H9 (cell line): Measurements from ENCODE around the gene ERC2. TPM values are rescaled to one million over a fixed set of nuclear protein-coding genes. Genes with fewer than 3 reads are reported as not detected.

Source experiments
- DNase-seq: peaks from one replicate; pipeline ENCODE4 v3.0.0-alpha.2; 2017
- H2AFZ ChIP-seq: one replicate; pipeline ENCODE4 v1.6.1; 2013; ENCODE audit warnings: mild to moderate bottlenecking, low read length, control low read depth, moderate library complexity
- H2AK5ac ChIP-seq: 2 replicates; pipeline ENCODE4 v1.6.1; 2013; ENCODE audit warnings: low read length, control low read depth, mixed read lengths; ENCODE audit not compliant: insufficient read length
- H2BK120ac ChIP-seq: one replicate; pipeline ENCODE4 v1.6.1; 2013; ENCODE audit warnings: low read depth, mild to moderate bottlenecking, low read length, control low read depth, inconsistent platforms; ENCODE audit not compliant: poor library complexity, severe bottlenecking
- H2BK12ac ChIP-seq: 2 replicates; pipeline ENCODE4 v1.6.1; 2013; ENCODE audit warnings: low read length, control low read depth, mixed read lengths, low read depth; ENCODE audit not compliant: insufficient read length
- H2BK15ac ChIP-seq: 2 replicates; pipeline ENCODE4 v1.6.1; 2013; ENCODE audit warnings: low read depth, low read length, control low read depth
- H2BK20ac ChIP-seq: one replicate; pipeline ENCODE4 v1.6.1; 2013; ENCODE audit warnings: low read depth, mild to moderate bottlenecking, low read length, control low read depth, inconsistent platforms; ENCODE audit not compliant: poor library complexity, severe bottlenecking
- H2BK5ac ChIP-seq: 2 replicates; pipeline ENCODE4 v1.6.1; 2013; ENCODE audit warnings: low read length, control low read depth, mixed read lengths; ENCODE audit not compliant: insufficient read length
- H3K14ac ChIP-seq: 2 replicates; pipeline ENCODE4 v1.6.1; 2013; ENCODE audit warnings: low read length, control low read depth; ENCODE audit not compliant: insufficient read depth
- H3K18ac ChIP-seq: 2 replicates; pipeline ENCODE4 v1.6.1; 2013; ENCODE audit warnings: low read depth, mild to moderate bottlenecking, mixed read lengths, low read length, control low read depth; ENCODE audit not compliant: insufficient read length
- H3K23ac ChIP-seq: 2 replicates; pipeline ENCODE4 v1.6.1; 2013; ENCODE audit warnings: low read length, control low read depth, mixed read lengths, low read depth; ENCODE audit not compliant: insufficient read length
- H3K23me2 ChIP-seq: 2 replicates; pipeline ENCODE4 v1.6.1; 2013; ENCODE audit warnings: low read depth, mild to moderate bottlenecking, mixed read lengths, low read length, control low read depth; ENCODE audit not compliant: insufficient read length, poor library complexity, severe bottlenecking
- H3K27ac ChIP-seq: 2 replicates; pipeline ENCODE4 v1.5.1; 2013; ENCODE audit warnings: low read length, control low read depth, mixed read lengths, low read depth; ENCODE audit not compliant: insufficient read length
- H3K27me3 ChIP-seq: 2 replicates; pipeline ENCODE4 v1.6.1; 2013; ENCODE audit warnings: low read length, control low read depth, inconsistent platforms; ENCODE audit not compliant: insufficient read depth
- H3K4ac ChIP-seq: 2 replicates; pipeline ENCODE4 v1.6.1; 2013; ENCODE audit warnings: low read depth, mild to moderate bottlenecking, control low read depth, inconsistent platforms, low read length, moderate library complexity
- H3K4me1 ChIP-seq: 2 replicates; pipeline ENCODE4 v1.6.1; 2013; ENCODE audit warnings: low read length, control low read depth, inconsistent platforms; ENCODE audit not compliant: insufficient read depth
- H3K4me2 ChIP-seq: 2 replicates; pipeline ENCODE4 v1.6.1; 2013; ENCODE audit warnings: low read length, control low read depth, mixed read lengths; ENCODE audit not compliant: insufficient read length, insufficient read depth
- H3K56ac ChIP-seq: 2 replicates; pipeline ENCODE4 v1.6.1; 2013; ENCODE audit warnings: low read depth, mild to moderate bottlenecking, mixed read lengths, low read length, control low read depth; ENCODE audit not compliant: insufficient read length
- H3K79me1 ChIP-seq: 2 replicates; pipeline ENCODE4 v1.6.1; 2013; ENCODE audit warnings: low read depth, mild to moderate bottlenecking, moderate library complexity, low read length, control low read depth, inconsistent platforms; ENCODE audit not compliant: insufficient read depth, poor library complexity, severe bottlenecking
- H3K79me2 ChIP-seq: 2 replicates; pipeline ENCODE4 v1.6.1; 2013; ENCODE audit warnings: low read length, control low read depth, inconsistent platforms; ENCODE audit not compliant: insufficient read depth
- H3K9ac ChIP-seq: 2 replicates; pipeline ENCODE4 v1.6.1; 2013; ENCODE audit warnings: low read length, control low read depth, mixed read lengths; ENCODE audit not compliant: insufficient read length; ENCODE audit errors: extremely low read depth
- H3K9me3 ChIP-seq: one replicate; pipeline ENCODE4 v1.6.1; 2013; ENCODE audit warnings: low read depth, low read length, inconsistent platforms; ENCODE audit not compliant: control insufficient read depth
- H3T11ph ChIP-seq: one replicate; pipeline ENCODE4 v1.6.1; 2013; ENCODE audit warnings: mild to moderate bottlenecking, low read length, control low read depth, inconsistent platforms
- H4K20me1 ChIP-seq: one replicate; pipeline ENCODE4 v1.6.1; 2013; ENCODE audit not compliant: control insufficient read depth, insufficient read length, insufficient read depth
- H4K5ac ChIP-seq: 2 replicates; pipeline ENCODE4 v1.6.1; 2013; ENCODE audit warnings: low read depth, mild to moderate bottlenecking, mixed read lengths, low read length, control low read depth; ENCODE audit not compliant: insufficient read length
- H4K8ac ChIP-seq: replicated peaks from 2 replicates; pipeline ENCODE4 v1.6.1; 2013; ENCODE audit warnings: low read length, control low read depth, mixed read lengths, low read depth; ENCODE audit not compliant: insufficient read length
- H4K91ac ChIP-seq: 2 replicates; pipeline ENCODE4 v1.6.1; 2013; ENCODE audit warnings: low read depth, mild to moderate bottlenecking, moderate library complexity, mixed read lengths, low read length, control low read depth; ENCODE audit not compliant: insufficient read length
- H3K27ac Mint-ChIP-seq, 3 experiments: 2 replicates in 2 of 3; 3 replicates in 1 of 3; pipeline ENCODE4 v1.8.0; 2020 to 2021; ENCODE audit warnings: mixed read lengths in 3 of 3, mild to moderate bottlenecking in 1 of 3, moderate library complexity in 1 of 3
- H3K27me3 Mint-ChIP-seq: 2 replicates; pipeline ENCODE4 v1.8.0; 2021; ENCODE audit warnings: low read depth, mild to moderate bottlenecking, moderate library complexity, mixed read lengths
- H3K36me3 Mint-ChIP-seq, 3 experiments: 2 replicates in 2 of 3; 3 replicates in 1 of 3; pipeline ENCODE4 v1.8.0; 2020 to 2021; ENCODE audit warnings: low read depth in 3 of 3, mixed read lengths in 3 of 3; ENCODE audit not compliant: insufficient read depth in 1 of 3
- H3K4me1 Mint-ChIP-seq, 2 experiments: 2 replicates each; pipeline ENCODE4 v1.8.0; 2020; ENCODE audit warnings: mixed read lengths in 2 of 2
- H3K4me3 Mint-ChIP-seq, 2 experiments: 2 replicates in 1 of 2; 3 replicates in 1 of 2; pipeline ENCODE4 v1.8.0; 2020 to 2021; ENCODE audit warnings: mild to moderate bottlenecking in 2 of 2, mixed read lengths in 2 of 2, moderate library complexity in 1 of 2
- H3K9me3 Mint-ChIP-seq, 2 experiments: 2 replicates in 1 of 2; 3 replicates in 1 of 2; pipeline ENCODE4 v1.8.0; 2020; ENCODE audit warnings: mild to moderate bottlenecking in 2 of 2, mixed read lengths in 2 of 2, moderate library complexity in 1 of 2
- WGBS: extraction: QIAGEN DNeasy Blood & Tissue Kit; methylation state at CpG from one replicate; pipeline ENCODE4 v1.1.7; 2013; ENCODE audit warnings: missing lambda C conversion rate, low lambda C conversion rate, mixed read lengths; ENCODE audit not compliant: insufficient read length; ENCODE audit errors: extremely low coverage; 5-methylcytosine and 5-hydroxymethylcytosine counted together
- total RNA-seq: library from RNA; stranded (reverse); gene quantifications from 2 replicates; pipeline ENCODE4 v1.2.1, GENCODE V29; 2021
- TF ChIP-seq, protein P1 (sequence below): fragments of 200-600 bp; sonication (generic); conservative IDR thresholded peaks from 3 replicates; pipeline ENCODE4 v1.8.0; 2021; ENCODE audit warnings: antibody characterized with exemption, mild to moderate bottlenecking

Gene ERC2
- total RNA-seq, 1 experiment from 2014 or later: 15.4 TPM

DNA sequence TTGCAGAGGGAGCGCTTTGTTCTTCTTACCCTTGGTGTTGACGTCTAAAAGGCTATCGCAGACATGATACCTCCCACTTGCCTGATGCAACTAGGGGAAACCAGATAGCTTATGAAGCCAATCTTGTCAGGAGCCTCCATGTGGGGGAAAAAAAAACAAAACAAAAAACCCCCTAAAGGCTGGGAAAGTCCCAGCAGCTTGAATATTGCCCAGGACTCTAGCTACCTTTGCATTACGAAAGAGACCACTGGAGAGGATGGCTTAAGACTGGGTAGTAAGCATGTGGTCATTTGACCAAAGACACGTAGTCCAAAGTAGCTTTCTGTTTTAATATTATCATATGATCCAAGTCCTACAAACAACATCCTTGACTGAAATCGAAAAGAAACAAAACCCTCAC lies 860.4 kb downstream of the ERC2 start:
- no peak overlapping the region for H4K5ac ChIP-seq
- Mint-ChIP-seq H3K9me3 (no peaks in the 10 kb centered on the region), H3K4me3 (no peak overlapping the region), H3K36me3 (no peaks in the 10 kb centered on the region), H3K27me3 (0 out of 2 replicates have a peak, but pooled peaks cover 1% of the 10 kb centered on the region), H3K4me1 (peaks cover 20 to 24% of the 10 kb centered on the region in 2 experiments), H3K27ac (no peak overlapping the region)
- no peak overlapping the region for H4K8ac ChIP-seq
- no peak overlapping the region for H4K91ac ChIP-seq
- no peak overlapping the region for H3K27ac ChIP-seq
- H3K23me2 ChIP-seq: no peaks in the 10 kb centered on the region
- no peaks in the 10 kb centered on the region for H3K9me3 ChIP-seq
- H3K56ac ChIP-seq: no peak overlapping the region
- H3K79me1 ChIP-seq: no peaks in the 10 kb centered on the region
- no peak for DNase-seq
- no peak overlapping the region for H2BK120ac ChIP-seq
- no peak overlapping the region for H3K14ac ChIP-seq
- no peaks in the 10 kb centered on the region for H4K20me1 ChIP-seq
- H2BK20ac ChIP-seq: no peak overlapping the region
- H3K18ac ChIP-seq: no peak overlapping the region
- H3K4me1 ChIP-seq: peaks cover 3% of the 10 kb centered on the region; the same call in 1 of the 2 replicates
- no peak overlapping the region for H3T11ph ChIP-seq
- H3K9ac ChIP-seq: no peak overlapping the region
- no peak overlapping the region for H2BK15ac ChIP-seq
- no peaks in the 10 kb centered on the region for H3K27me3 ChIP-seq
- H3K79me2 ChIP-seq: no peaks in the 10 kb centered on the region
- H3K23ac ChIP-seq: no peak overlapping the region
- H3K4ac ChIP-seq: no peak overlapping the region
- H2AK5ac ChIP-seq: no peak overlapping the region
- WGBS: no CpG with 5 or more reads among the region's 6 CpGs
- TF ChIP-seq, protein P1, sequence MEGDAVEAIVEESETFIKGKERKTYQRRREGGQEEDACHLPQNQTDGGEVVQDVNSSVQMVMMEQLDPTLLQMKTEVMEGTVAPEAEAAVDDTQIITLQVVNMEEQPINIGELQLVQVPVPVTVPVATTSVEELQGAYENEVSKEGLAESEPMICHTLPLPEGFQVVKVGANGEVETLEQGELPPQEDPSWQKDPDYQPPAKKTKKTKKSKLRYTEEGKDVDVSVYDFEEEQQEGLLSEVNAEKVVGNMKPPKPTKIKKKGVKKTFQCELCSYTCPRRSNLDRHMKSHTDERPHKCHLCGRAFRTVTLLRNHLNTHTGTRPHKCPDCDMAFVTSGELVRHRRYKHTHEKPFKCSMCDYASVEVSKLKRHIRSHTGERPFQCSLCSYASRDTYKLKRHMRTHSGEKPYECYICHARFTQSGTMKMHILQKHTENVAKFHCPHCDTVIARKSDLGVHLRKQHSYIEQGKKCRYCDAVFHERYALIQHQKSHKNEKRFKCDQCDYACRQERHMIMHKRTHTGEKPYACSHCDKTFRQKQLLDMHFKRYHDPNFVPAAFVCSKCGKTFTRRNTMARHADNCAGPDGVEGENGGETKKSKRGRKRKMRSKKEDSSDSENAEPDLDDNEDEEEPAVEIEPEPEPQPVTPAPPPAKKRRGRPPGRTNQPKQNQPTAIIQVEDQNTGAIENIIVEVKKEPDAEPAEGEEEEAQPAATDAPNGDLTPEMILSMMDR: no peak
- H2BK12ac ChIP-seq: no peak overlapping the region
- no peak overlapping the region for H2BK5ac ChIP-seq
- H3K4me2 ChIP-seq: no peak overlapping the region
- H2AFZ ChIP-seq: no peak overlapping the region
